ENCODE measurements around the gene UBE2E2. TPM values are rescaled to one million over a fixed set of nuclear protein-coding genes. Genes with fewer than 3 reads are reported as not detected.

UBE2E2 gene
- total RNA-seq, 1 donor from 2014 or later, result 33.9 TPM

- no peak for ATAC-seq
Measured at GRCh38 chr3:23444386-23444785, 241.3 kb downstream of the UBE2E2 start.

- no peak for ATAC-seq
Measured at GRCh38 chr3:23446301-23446700, 243.2 kb downstream of the UBE2E2 start.

- no peak for ATAC-seq
Measured at GRCh38 chr3:23448998-23449537, 245.9 kb downstream of the UBE2E2 start.

- ATAC-seq, result no peak
Measured at GRCh38 chr3:23450051-23450450, 246.9 kb downstream of the UBE2E2 start.

GRCh38 chr3:23450806-23451205 is 247.7 kb downstream of the UBE2E2 start:
- no peak for ATAC-seq

GRCh38 chr3:23452408-23452807 is 249.3 kb downstream of the UBE2E2 start:
- no peak for ATAC-seq

- ATAC-seq, result peak; percentile 45
Measured at GRCh38 chr3:23455084-23455483, 252.0 kb downstream of the UBE2E2 start.

- no peak for ATAC-seq
Measured at GRCh38 chr3:23455775-23456174, 252.6 kb downstream of the UBE2E2 start.

- ATAC-seq, result no peak
Measured at GRCh38 chr3:23457697-23458096, 254.6 kb downstream of the UBE2E2 start.

- ATAC-seq, result no peak
Measured at GRCh38 chr3:23459465-23459864, 256.3 kb downstream of the UBE2E2 start.

GRCh38 chr3:23459889-23460546 is 256.9 kb downstream of the UBE2E2 start:
- ATAC-seq, result no peak

GRCh38 chr3:23461069-23461468 is 257.9 kb downstream of the UBE2E2 start:
- ATAC-seq, result no peak

GRCh38 chr3:23463791-23464190 is 260.7 kb downstream of the UBE2E2 start:
- no peak for ATAC-seq

GRCh38 chr3:23465569-23465968 is 262.4 kb downstream of the UBE2E2 start:
- no peak for ATAC-seq

- ATAC-seq, result no peak
Measured at GRCh38 chr3:23468203-23468602, 265.1 kb downstream of the UBE2E2 start.

GRCh38 chr3:23474580-23475357 is 271.6 kb downstream of the UBE2E2 start:
- ATAC-seq, result no peak

- no peak for ATAC-seq
Measured at GRCh38 chr3:23475446-23475845, 272.3 kb downstream of the UBE2E2 start.

GRCh38 chr3:23479026-23479425 is 275.9 kb downstream of the UBE2E2 start:
- peak; percentile 56 for ATAC-seq

- no peak for ATAC-seq
Measured at GRCh38 chr3:23479615-23480328, 276.6 kb downstream of the UBE2E2 start.

- no peak for ATAC-seq
Measured at GRCh38 chr3:23480329-23480714, 277.2 kb downstream of the UBE2E2 start.

- no peak for ATAC-seq
Measured at GRCh38 chr3:23481011-23481615, 278.0 kb downstream of the UBE2E2 start.

- no peak for ATAC-seq
Measured at GRCh38 chr3:23481616-23482278, 278.6 kb downstream of the UBE2E2 start.

Data from esophagus mucosa (tissue), 1 donor.